HL-60 (cell line): ENCODE measurements around the gene PASD1.
"Not testable (repeated sequence)": the region's sequence is repeated elsewhere in the genome, so short reads cannot be mapped to it uniquely, and the experiment has no call there.

ENCODE experiments used
- DNase-seq, 2 experiments: peaks; one replicate each; pipeline ENCODE4 v3.0.0-alpha.2; 2010 to 2020; ENCODE audit warnings: low read depth in 1 of 2, low spot score in 1 of 2
- H3K27ac ChIP-seq: fragments of 250-450 bp; sonication (Bioruptor Pico); replicated peaks from 2 replicates; pipeline ENCODE4 v1.5.1; 2020; ENCODE audit warnings: mild to moderate bottlenecking, moderate library complexity
- H3K27me3 ChIP-seq: fragments of 250-450 bp; sonication (Bioruptor Pico); 2 replicates; pipeline ENCODE4 v1.5.1; 2021; ENCODE audit warnings: mild to moderate bottlenecking, moderate library complexity; ENCODE audit not compliant: insufficient read depth, poor library complexity, severe bottlenecking
- H3K4me3 ChIP-seq: replicated peaks from 2 replicates; pipeline ENCODE4 v1.5.1; 2011; ENCODE audit warnings: mild to moderate bottlenecking, control low read depth, low read length; ENCODE audit not compliant: insufficient read depth
- GABPA ChIP-seq: IDR thresholded peaks from 2 replicates; pipeline ENCODE4 v1.6.1; 2012; ENCODE audit warnings: low read depth
- POLR2AphosphoS5 ChIP-seq: IDR thresholded peaks from 2 replicates; pipeline ENCODE4 v1.6.1; 2012; ENCODE audit warnings: low read depth
- SPI1 ChIP-seq: IDR thresholded peaks from 2 replicates; pipeline ENCODE4 v1.6.1; 2012; ENCODE audit warnings: low read depth, mild to moderate bottlenecking, borderline replicate concordance
- TF ChIP-seq, protein P1 (sequence below): IDR thresholded peaks from 2 replicates; pipeline ENCODE4 v1.6.1; 2012; ENCODE audit warnings: low read depth; ENCODE audit not compliant: insufficient replicate concordance
- TF ChIP-seq, protein P2 (sequence below): IDR thresholded peaks from one replicate; pipeline ENCODE4 v1.5.1; 2011; ENCODE audit warnings: low read length, control low read depth, inconsistent platforms; ENCODE audit not compliant: insufficient read depth

PASD1 gene

DNA sequence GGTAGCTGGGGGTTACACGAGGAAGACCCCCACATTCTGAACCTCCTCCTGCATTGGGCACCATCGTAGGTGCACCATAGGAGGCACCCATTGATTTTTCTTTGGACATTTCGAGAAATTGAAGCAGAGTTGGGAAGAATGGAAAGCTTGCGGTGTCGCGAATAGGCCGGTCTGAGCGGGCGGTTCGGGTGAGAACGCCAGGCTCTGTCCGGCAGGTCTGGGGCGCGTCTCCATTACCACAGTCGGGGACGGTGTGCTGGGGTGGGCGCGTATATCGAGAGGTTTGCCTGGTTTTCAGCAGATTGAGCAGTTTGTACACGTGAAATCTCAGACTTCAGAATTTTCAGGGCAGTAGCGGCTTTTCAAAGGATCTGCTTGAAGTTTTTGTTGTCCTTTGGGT, 560 bp downstream of the PASD1 start:
- Histone ChIP-seq H3K27ac (no peak overlapping the region), H3K27me3 (no peaks in the 10 kb centered on the region), H3K4me3 (no peak overlapping the region)
- DNase-seq: no peak
- TF ChIP-seq, protein P1, sequence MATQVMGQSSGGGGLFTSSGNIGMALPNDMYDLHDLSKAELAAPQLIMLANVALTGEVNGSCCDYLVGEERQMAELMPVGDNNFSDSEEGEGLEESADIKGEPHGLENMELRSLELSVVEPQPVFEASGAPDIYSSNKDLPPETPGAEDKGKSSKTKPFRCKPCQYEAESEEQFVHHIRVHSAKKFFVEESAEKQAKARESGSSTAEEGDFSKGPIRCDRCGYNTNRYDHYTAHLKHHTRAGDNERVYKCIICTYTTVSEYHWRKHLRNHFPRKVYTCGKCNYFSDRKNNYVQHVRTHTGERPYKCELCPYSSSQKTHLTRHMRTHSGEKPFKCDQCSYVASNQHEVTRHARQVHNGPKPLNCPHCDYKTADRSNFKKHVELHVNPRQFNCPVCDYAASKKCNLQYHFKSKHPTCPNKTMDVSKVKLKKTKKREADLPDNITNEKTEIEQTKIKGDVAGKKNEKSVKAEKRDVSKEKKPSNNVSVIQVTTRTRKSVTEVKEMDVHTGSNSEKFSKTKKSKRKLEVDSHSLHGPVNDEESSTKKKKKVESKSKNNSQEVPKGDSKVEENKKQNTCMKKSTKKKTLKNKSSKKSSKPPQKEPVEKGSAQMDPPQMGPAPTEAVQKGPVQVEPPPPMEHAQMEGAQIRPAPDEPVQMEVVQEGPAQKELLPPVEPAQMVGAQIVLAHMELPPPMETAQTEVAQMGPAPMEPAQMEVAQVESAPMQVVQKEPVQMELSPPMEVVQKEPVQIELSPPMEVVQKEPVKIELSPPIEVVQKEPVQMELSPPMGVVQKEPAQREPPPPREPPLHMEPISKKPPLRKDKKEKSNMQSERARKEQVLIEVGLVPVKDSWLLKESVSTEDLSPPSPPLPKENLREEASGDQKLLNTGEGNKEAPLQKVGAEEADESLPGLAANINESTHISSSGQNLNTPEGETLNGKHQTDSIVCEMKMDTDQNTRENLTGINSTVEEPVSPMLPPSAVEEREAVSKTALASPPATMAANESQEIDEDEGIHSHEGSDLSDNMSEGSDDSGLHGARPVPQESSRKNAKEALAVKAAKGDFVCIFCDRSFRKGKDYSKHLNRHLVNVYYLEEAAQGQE: no peak
- TF ChIP-seq, protein P2, sequence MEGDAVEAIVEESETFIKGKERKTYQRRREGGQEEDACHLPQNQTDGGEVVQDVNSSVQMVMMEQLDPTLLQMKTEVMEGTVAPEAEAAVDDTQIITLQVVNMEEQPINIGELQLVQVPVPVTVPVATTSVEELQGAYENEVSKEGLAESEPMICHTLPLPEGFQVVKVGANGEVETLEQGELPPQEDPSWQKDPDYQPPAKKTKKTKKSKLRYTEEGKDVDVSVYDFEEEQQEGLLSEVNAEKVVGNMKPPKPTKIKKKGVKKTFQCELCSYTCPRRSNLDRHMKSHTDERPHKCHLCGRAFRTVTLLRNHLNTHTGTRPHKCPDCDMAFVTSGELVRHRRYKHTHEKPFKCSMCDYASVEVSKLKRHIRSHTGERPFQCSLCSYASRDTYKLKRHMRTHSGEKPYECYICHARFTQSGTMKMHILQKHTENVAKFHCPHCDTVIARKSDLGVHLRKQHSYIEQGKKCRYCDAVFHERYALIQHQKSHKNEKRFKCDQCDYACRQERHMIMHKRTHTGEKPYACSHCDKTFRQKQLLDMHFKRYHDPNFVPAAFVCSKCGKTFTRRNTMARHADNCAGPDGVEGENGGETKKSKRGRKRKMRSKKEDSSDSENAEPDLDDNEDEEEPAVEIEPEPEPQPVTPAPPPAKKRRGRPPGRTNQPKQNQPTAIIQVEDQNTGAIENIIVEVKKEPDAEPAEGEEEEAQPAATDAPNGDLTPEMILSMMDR: no peak
- TF ChIP-seq SPI1: no peak
- TF ChIP-seq GABPA: no peak
- no peak for TF ChIP-seq POLR2AphosphoS5

DNA sequence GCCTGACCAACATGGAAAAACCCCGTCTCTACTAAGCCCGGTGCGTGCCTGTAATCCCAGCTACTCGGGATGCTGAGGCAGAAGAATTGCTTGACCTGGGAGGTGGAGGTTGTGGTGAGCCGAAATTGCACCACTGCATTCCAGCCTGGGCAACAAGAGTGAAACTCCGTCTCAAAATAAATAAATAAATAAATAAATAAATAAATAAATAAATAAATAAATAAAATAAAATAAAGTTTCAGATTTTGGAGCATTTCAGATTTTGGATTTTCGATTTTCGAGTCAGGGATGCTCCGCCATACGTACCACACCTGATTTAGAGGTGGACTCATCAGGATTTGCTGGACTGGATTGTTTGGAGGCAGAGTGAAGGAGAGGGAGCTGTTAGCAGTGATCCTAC, 3.4 kb downstream of the PASD1 start:
- not testable (repeated sequence) for H3K4me3 ChIP-seq, H3K27me3 ChIP-seq, DNase-seq, H3K27ac ChIP-seq

GRCh38 chrX:151570561-151570960, 7.1 kb downstream of the PASD1 start:
- DNase-seq: no peak
- Histone ChIP-seq H3K27me3 (no peaks in the 10 kb centered on the region), H3K4me3 (no peak overlapping the region), H3K27ac (no peak overlapping the region)
- no peak for TF ChIP-seq POLR2AphosphoS5
- no peak for TF ChIP-seq SPI1
- no peak for TF ChIP-seq GABPA
- TF ChIP-seq, protein P1: no peak
- TF ChIP-seq, protein P2: no peak

- not testable (repeated sequence) for DNase-seq, H3K4me3 ChIP-seq, H3K27me3 ChIP-seq
Observed at GRCh38 chrX:151593384-151593783, 29.9 kb downstream of the PASD1 start.

DNA sequence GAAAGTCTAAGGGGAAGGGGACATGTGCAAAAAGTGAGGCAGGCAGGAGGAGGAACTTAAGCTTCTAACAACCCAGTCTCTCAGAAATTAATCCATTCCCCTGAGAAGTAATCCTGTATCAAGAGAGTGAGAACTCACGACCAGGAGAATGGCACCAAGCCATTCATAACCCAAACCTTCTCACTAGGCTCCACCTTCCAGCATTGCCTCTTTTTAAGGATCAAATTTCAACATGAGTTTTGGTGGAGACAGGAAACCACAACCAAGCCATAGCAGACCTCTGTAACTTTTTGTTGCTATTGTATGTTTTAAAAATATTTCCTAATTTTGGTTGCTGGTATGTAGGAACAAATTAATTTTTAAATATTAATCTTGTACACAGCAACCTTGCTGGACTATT, 32.8 kb downstream of the PASD1 start:
- Histone ChIP-seq H3K27ac (no peak overlapping the region), H3K27me3 (no peaks in the 10 kb centered on the region), H3K4me3 (no peak overlapping the region)
- no peak for DNase-seq
- TF ChIP-seq, protein P2: no peak
- TF ChIP-seq GABPA: no peak
- no peak for TF ChIP-seq SPI1
- no peak for TF ChIP-seq POLR2AphosphoS5
- TF ChIP-seq, protein P1: no peak

More at GRCh38 chrX:151593384-151593783, 29.9 kb downstream of the PASD1 start:
- not testable (repeated sequence) for H3K27ac ChIP-seq
